Transverse colon (tissue), 4 donors: ENCODE results near the gene TPRA1. TPM values are rescaled to one million over a fixed set of nuclear protein-coding genes. Genes with fewer than 3 reads are reported as not detected.

Experiments used
- DNase-seq: peaks from one replicate; pipeline ENCODE4 v3.0.0-alpha.2; 2019
- H3K27ac ChIP-seq, 4 donors: fragments of 200-600 bp; sonication (generic); 2 replicates each; pipeline ENCODE4 v1.5.1; 2016 to 2018; ENCODE audit warnings: inconsistent platforms in 4 of 4
- H3K27me3 ChIP-seq: fragments of 200-600 bp; sonication (generic); 2 replicates; pipeline ENCODE4 v1.5.1; 2017; ENCODE audit warnings: inconsistent platforms
- H3K36me3 ChIP-seq, 4 donors: fragments of 200-600 bp; sonication (generic); 2 replicates each; pipeline ENCODE4 v1.5.1; 2017 to 2019; ENCODE audit warnings: inconsistent platforms in 4 of 4
- H3K4me1 ChIP-seq, 4 donors: fragments of 200-600 bp; sonication (generic); 2 replicates each; pipeline ENCODE4 v1.5.1; 2017 to 2020; ENCODE audit warnings: inconsistent platforms in 4 of 4
- H3K4me3 ChIP-seq, 4 donors: fragments of 200-600 bp; sonication (generic); 1 replicate in 1 of 4; 2 replicates in 3 of 4; pipeline versions ENCODE4 v1.5.1 to v1.6.1; 2017 to 2019; ENCODE audit warnings: inconsistent platforms in 4 of 4
- H3K9me3 ChIP-seq, 2 donors: fragments of 200-600 bp; sonication (generic); 2 replicates each; pipeline ENCODE4 v1.5.1; 2017 to 2019; ENCODE audit warnings: inconsistent platforms in 2 of 2
- EP300 ChIP-seq: sonication (generic); formaldehyde crosslinking; IDR thresholded peaks from one replicate; pipeline ENCODE4 v1.6.1; 2017; ENCODE audit warnings: antibody characterized with exemption, low read depth
- POLR2A ChIP-seq: fragments of 450-650 bp; IDR thresholded peaks from one replicate; pipeline ENCODE4 v1.6.1; 2016; ENCODE audit warnings: antibody characterized with exemption, mild to moderate bottlenecking, moderate library complexity
- POLR2AphosphoS5 ChIP-seq, 3 donors: sonication (generic); formaldehyde crosslinking; IDR thresholded peaks; one replicate each; pipeline ENCODE4 v1.6.1; 2016; ENCODE audit warnings: antibody characterized with exemption in 3 of 3
- WGBS, 2 donors: methylation state at CpG; one replicate each; pipeline ENCODE4 v1.1.5; 2018; ENCODE audit warnings: low coverage in 1 of 2; 5-methylcytosine and 5-hydroxymethylcytosine counted together
- in situ Hi-C, 4 donors: fragments of 200-750 bp; cut with MboI; loops; one replicate each; pipeline versions ENCODE4 v1.15.0 to v1.15.1; 2017; ENCODE audit warnings: low sequenced_read_pairs in 3 of 4, low pct_ligation_motif_present in 1 of 4, low pct_unique_long_range_greater_than_20kb in 1 of 4
- intact Hi-C: fragments of 100-400 bp; cut with DNase I; formaldehyde crosslinking; loops from one replicate; pipeline ENCODE4 v1.15.1; 2023; ENCODE audit warnings: low total_unique reads
- small RNA-seq, 4 donors: library from RNA; depleted of rRNA; stranded (forward); fragments of <200 nt; gene quantifications; one replicate each; pipeline ENCODE3, GENCODE V24; 2016
- total RNA-seq, 4 donors: library from RNA; depleted of rRNA; stranded (reverse); fragments of >200 nt; gene quantifications; one replicate each; pipeline ENCODE4 v1.1.0, GENCODE V29; 2016
- TF ChIP-seq, protein P1 (sequence below), 5 experiments: fragments of 200-600 bp in 3 of 5; fragments of 450-650 bp in 2 of 5; sonication (generic) in 3 of 5; IDR thresholded peaks; 1 replicate in 2 of 5; 2 replicates in 3 of 5; pipeline ENCODE4 v1.5.1; 2016 to 2017; ENCODE audit warnings: antibody characterized with exemption in 5 of 5, inconsistent platforms in 3 of 5, mild to moderate bottlenecking in 2 of 5, moderate library complexity in 1 of 5

The TPRA1 gene
- total RNA-seq, 4 donors from 2014 or later, result 16.1 to 29.8 (median 21.1) TPM

DNA sequence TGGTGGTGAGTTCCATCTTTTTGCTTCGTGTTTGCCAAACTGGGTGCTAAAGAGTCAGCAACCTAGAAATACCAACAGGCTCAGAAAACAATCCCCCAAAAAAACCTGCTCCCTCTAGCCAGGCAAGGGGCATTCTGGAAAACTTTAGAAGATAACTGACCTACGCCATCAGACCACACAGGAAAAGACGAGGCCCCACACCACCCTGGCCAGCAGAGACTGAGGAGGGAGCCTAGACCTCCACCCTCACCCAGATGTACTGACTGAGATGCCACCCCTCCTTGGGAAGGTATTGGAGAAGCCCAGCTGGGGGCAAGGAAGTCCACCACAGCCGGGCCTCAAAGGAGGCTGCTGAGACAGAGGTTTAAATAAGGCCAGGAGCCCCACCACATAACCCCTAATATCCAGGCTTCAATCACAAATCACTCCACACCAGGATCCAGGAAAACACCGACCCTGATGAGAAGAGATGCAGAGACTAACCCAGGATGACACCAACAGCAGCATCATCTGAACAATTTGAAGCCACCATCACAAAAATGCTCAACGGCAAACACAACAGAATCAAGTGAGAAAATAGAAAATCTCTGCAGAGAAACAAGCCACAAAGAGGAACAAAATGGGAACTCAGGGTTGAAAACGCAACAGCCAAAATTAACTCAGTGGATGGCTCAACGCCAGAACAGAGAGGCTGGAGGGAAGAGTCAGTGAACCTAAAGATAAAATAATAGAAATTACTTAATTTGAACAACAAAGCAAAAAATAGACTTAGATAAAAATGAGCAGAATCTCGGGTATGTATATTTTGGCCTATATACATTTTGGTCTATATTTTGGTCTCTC, 61.0 kb downstream of the TPRA1 start:
- Histone ChIP-seq H3K36me3 (no peaks in the 10 kb centered on the region), H3K27ac (no peak overlapping the region), H3K9me3 (no peaks in the 10 kb centered on the region), H3K4me1 (no peaks in the 10 kb centered on the region), H3K27me3 (peaks cover 8% of the 10 kb centered on the region), H3K4me3 (no peak overlapping the region)
- DNase-seq, result no peak
- intact Hi-C loops (no loop called here), in situ Hi-C loops (loop anchor here in 1 of 4 donors (25.0 kb wide), 1 partner anchor 842 kb away; no protein-coding TSS in a partner anchor)
- WGBS, 2 donors, result 78 to 100% methylated on average over 2 to 9 of the region's 9 CpGs
- TF ChIP-seq, protein P1, sequence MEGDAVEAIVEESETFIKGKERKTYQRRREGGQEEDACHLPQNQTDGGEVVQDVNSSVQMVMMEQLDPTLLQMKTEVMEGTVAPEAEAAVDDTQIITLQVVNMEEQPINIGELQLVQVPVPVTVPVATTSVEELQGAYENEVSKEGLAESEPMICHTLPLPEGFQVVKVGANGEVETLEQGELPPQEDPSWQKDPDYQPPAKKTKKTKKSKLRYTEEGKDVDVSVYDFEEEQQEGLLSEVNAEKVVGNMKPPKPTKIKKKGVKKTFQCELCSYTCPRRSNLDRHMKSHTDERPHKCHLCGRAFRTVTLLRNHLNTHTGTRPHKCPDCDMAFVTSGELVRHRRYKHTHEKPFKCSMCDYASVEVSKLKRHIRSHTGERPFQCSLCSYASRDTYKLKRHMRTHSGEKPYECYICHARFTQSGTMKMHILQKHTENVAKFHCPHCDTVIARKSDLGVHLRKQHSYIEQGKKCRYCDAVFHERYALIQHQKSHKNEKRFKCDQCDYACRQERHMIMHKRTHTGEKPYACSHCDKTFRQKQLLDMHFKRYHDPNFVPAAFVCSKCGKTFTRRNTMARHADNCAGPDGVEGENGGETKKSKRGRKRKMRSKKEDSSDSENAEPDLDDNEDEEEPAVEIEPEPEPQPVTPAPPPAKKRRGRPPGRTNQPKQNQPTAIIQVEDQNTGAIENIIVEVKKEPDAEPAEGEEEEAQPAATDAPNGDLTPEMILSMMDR (IDR thresholded peaks at IDR 0.05), result no peak
- no peak for TF ChIP-seq POLR2A
- no peak for TF ChIP-seq EP300
- no peak for TF ChIP-seq POLR2AphosphoS5 (IDR thresholded peaks at IDR 0.05)

DNA sequence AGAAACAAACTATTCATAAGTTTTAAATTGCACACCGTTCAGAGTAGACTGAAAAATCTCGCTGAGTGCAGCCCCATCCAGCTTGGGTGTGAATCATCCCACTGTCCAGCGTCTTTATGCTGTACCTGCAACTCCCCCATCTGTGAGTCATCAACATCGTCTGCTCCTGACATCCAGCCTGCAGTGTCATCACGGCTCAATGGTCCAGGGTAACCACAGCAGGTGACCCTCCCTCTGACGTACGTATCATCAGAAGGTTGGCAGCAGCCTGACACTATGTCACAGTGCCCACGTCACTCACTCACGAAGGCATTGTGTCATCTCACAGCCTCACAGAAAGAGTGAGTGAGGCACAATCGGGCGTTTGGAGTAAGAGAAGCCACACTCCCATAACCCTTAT, 65.2 kb downstream of the TPRA1 start:
- H3K27ac ChIP-seq, result no peak overlapping the region
- H3K4me3 ChIP-seq, result no peak overlapping the region
- no peaks in the 10 kb centered on the region for H3K9me3 ChIP-seq
- intact Hi-C loops, result no loop called here
- TF ChIP-seq POLR2A, result no peak
- no peak for TF ChIP-seq EP300
- no peak for TF ChIP-seq POLR2AphosphoS5 (IDR thresholded peaks at IDR 0.05)
- TF ChIP-seq, protein P1 (IDR thresholded peaks at IDR 0.05), result no peak
- no peaks in the 10 kb centered on the region for H3K4me1 ChIP-seq
- peaks cover 8% of the 10 kb centered on the region for H3K27me3 ChIP-seq
- DNase-seq, result no peak
- H3K36me3 ChIP-seq, result no peaks in the 10 kb centered on the region
- in situ Hi-C loops, result loop anchor here in 1 of 4 donors (25.0 kb wide), 1 partner anchor 838 kb away; no protein-coding TSS in a partner anchor
- 48 to 50% methylated on average over 4 to 11 of the region's 11 CpGs for WGBS, 2 donors

DNA sequence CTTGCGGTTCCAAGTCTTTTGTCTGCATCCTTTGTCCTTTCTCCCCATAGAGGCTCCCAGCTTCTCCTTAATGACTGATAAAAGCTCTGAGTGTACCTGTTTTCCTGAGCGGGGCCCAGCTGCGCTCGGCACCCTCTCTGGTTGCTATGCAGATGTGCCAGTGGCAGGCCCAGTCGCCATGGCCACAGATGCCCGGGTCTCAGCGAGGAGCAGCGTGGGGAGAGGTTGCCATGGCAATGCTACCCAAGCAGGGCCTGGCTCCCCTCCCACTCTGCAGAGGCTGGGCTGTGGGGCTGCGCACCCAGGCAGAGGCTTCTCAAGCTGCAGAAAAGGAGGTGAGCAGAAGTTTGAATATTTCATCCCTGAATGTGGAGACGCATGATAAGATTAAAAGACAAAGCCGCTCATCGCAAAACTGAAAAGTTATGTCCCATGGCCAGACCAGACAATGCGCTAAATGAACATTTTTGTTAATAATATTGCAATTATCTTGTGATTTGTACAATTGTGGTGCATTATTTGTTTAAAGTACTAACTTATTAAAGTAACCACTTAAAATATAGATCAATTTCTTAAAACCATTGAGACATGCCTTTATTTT, 66.1 kb downstream of the TPRA1 start:
- TF ChIP-seq POLR2A, result no peak
- TF ChIP-seq POLR2AphosphoS5 (IDR thresholded peaks at IDR 0.05), result no peak
- no peak for TF ChIP-seq EP300
- TF ChIP-seq, protein P1 (IDR thresholded peaks at IDR 0.05), result no peak
- Histone ChIP-seq H3K4me1 (no peaks in the 10 kb centered on the region), H3K9me3 (no peaks in the 10 kb centered on the region), H3K36me3 (no peaks in the 10 kb centered on the region), H3K27ac (no peak overlapping the region), H3K27me3 (peaks cover 8% of the 10 kb centered on the region), H3K4me3 (no peak overlapping the region)
- no peak for DNase-seq
- intact Hi-C loops, result no loop called here
- WGBS, 2 donors, result 69 to 82% methylated on average over 6 to 13 of the region's 13 CpGs
- in situ Hi-C loops, result no loop called here

Small RNA genes lying within 50 kb of the gene (small RNA-seq; reads per million reads assigned to genes)
- 0 reads per million in 4 donors for gene AC084035.1
- 0 reads per million in 4 donors for gene MIR6825
- gene MIR7976, result 0 to 0.55 (median 0.07) reads per million in 4 donors

Other genes with a start within 250 kb of the TPRA1 start
- gene MCM2, start 7.7 kb upstream of the TPRA1 start, total RNA-seq, result 10 to 100 TPM in 1 of 4 donors, 1 to 10 TPM in 2, not detected in 1; 4.3 to 16.7 (median 9.6) TPM
- gene PODXL2, start 38.5 kb upstream of the TPRA1 start, total RNA-seq, result 10 to 100 TPM in 3 of 4 donors, 1 to 10 TPM in 1; 9.7 to 18.9 (median 15.9) TPM
- 10 to 100 TPM; 29.6 to 80.4 (median 45.8) TPM for gene ABTB1, start 82.2 kb upstream of the TPRA1 start, total RNA-seq
- 100 to 1,000 TPM; 150 to 329 (median 294) TPM for gene MGLL, start 231.8 kb upstream of the TPRA1 start, total RNA-seq